Gastroesophageal sphincter (tissue), 4 donors: ENCODE data around the gene SNX32. TPM values are rescaled to one million over a fixed set of nuclear protein-coding genes. Genes with fewer than 3 reads are reported as not detected.

Experiments used
- ATAC-seq: fragments of 150-250 bp; one replicate; pipeline ENCODE4 v1.9.1; 2016; ENCODE audit warnings: mild to moderate bottlenecking, moderate library complexity
- H3K27ac ChIP-seq, 4 donors: fragments of 200-600 bp; sonication (generic) in 3 of 4; 1 replicate in 3 of 4; 2 replicates in 1 of 4; pipeline ENCODE4 v1.5.1; 2016 to 2019
- H3K27me3 ChIP-seq: fragments of 200-600 bp; sonication (generic); one replicate; pipeline ENCODE4 v1.5.1; 2019
- H3K36me3 ChIP-seq, 2 donors: fragments of 200-600 bp; sonication (generic); one replicate each; pipeline ENCODE4 v1.5.1; 2019; ENCODE audit warnings: control low read depth in 1 of 2
- H3K4me1 ChIP-seq, 3 donors: fragments of 200-600 bp; sonication (generic); 1 replicate in 2 of 3; 2 replicates in 1 of 3; pipeline ENCODE4 v1.5.1; 2016 to 2019; ENCODE audit warnings: control low read depth in 2 of 3
- H3K4me3 ChIP-seq, 2 donors: fragments of 200-600 bp; sonication (generic); one replicate each; pipeline ENCODE4 v1.5.1; 2019; ENCODE audit warnings: mild to moderate bottlenecking in 1 of 2, moderate library complexity in 1 of 2
- H3K9me3 ChIP-seq, 3 donors: fragments of 200-600 bp; sonication (generic); one replicate each; pipeline ENCODE4 v1.5.1; 2017 to 2019; ENCODE audit warnings: control low read depth in 2 of 3
- CTCF ChIP-seq, 4 experiments: fragments of 200-600 bp in 2 of 4; fragments of 450-650 bp in 2 of 4; sonication (generic) in 1 of 4; IDR thresholded peaks; one replicate each; pipeline ENCODE4 v1.5.1; 2017 to 2019; ENCODE audit warnings: antibody characterized with exemption in 4 of 4, mild to moderate bottlenecking in 2 of 4, moderate library complexity in 2 of 4
- EP300 ChIP-seq: sonication (generic); formaldehyde crosslinking; IDR thresholded peaks from one replicate; pipeline ENCODE4 v1.6.1; 2017; ENCODE audit warnings: antibody characterized with exemption, mild to moderate bottlenecking
- POLR2A ChIP-seq, 2 donors: fragments of 450-650 bp; IDR thresholded peaks; one replicate each; pipeline ENCODE4 v1.6.1; 2017; ENCODE audit warnings: antibody characterized with exemption in 2 of 2, mild to moderate bottlenecking in 2 of 2, moderate library complexity in 1 of 2
- POLR2AphosphoS5 ChIP-seq: sonication (generic); formaldehyde crosslinking; IDR thresholded peaks from one replicate; pipeline ENCODE4 v1.6.1; 2017; ENCODE audit warnings: antibody characterized with exemption
- WGBS, 2 donors: methylation state at CpG; one replicate each; pipeline ENCODE4 v1.1.5; 2018; ENCODE audit warnings: low coverage in 1 of 2; 5-methylcytosine and 5-hydroxymethylcytosine counted together
- total RNA-seq, 4 donors: library from RNA; depleted of rRNA; stranded (reverse); fragments of >200 nt; gene quantifications; one replicate each; pipeline ENCODE4 v1.1.0, GENCODE V29; 2016

Gene SNX32
- total RNA-seq, 4 donors from 2014 or later, result 0.13 TPM; not detected in 3

GRCh38 chr11:65790902-65791650 is 42.7 kb upstream of the SNX32 start:
- Histone ChIP-seq H3K4me3 (no peak overlapping the region), H3K9me3 (no peaks in the 10 kb centered on the region), H3K4me1 (peaks cover 0 to 25% (median 12%) of the 10 kb centered on the region in 3 donors), H3K36me3 (no peaks in the 10 kb centered on the region), H3K27me3 (peaks cover 91% of the 10 kb centered on the region), H3K27ac (no peak overlapping the region)
- no peak for ATAC-seq
- 87 to 93% methylated on average over 3 to 8 of the region's 18 CpGs for WGBS, 2 donors
- TF ChIP-seq POLR2A (IDR thresholded peaks at IDR 0.05), result no peak

GRCh38 chr11:65791719-65792213 is 42.0 kb upstream of the SNX32 start:
- Histone ChIP-seq H3K9me3 (no peaks in the 10 kb centered on the region), H3K4me1 (peaks cover 0 to 18% (median 6%) of the 10 kb centered on the region in 3 donors), H3K4me3 (no peak overlapping the region), H3K27ac (no peak overlapping the region), H3K27me3 (peaks cover 91% of the 10 kb centered on the region), H3K36me3 (no peaks in the 10 kb centered on the region)
- no CpG with 5 or more reads among the region's 13 CpGs for WGBS, 2 donors
- no peak for ATAC-seq
- TF ChIP-seq POLR2AphosphoS5 (no peak), POLR2A (IDR thresholded peaks at IDR 0.05) (no peak), EP300 (no peak), CTCF (IDR thresholded peaks at IDR 0.05) (no peak)

GRCh38 chr11:65792456-65792855 is 41.3 kb upstream of the SNX32 start:
- Histone ChIP-seq H3K4me3 (no peak overlapping the region), H3K27me3 (peaks cover 89% of the 10 kb centered on the region), H3K4me1 (peaks cover 0 to 11% (median 6%) of the 10 kb centered on the region in 3 donors), H3K36me3 (no peaks in the 10 kb centered on the region), H3K9me3 (no peaks in the 10 kb centered on the region), H3K27ac (no peak overlapping the region)
- TF ChIP-seq POLR2A (IDR thresholded peaks at IDR 0.05), result no peak
- no peak for TF ChIP-seq EP300
- TF ChIP-seq CTCF (IDR thresholded peaks at IDR 0.05), result no peak
- TF ChIP-seq POLR2AphosphoS5, result no peak
- no peak for ATAC-seq
- 67% methylated on average over 1 of the region's 16 CpGs; no CpG with 5 or more reads in 1 of the 2 donors for WGBS, 2 donors

GRCh38 chr11:65793144-65793581 is 40.6 kb upstream of the SNX32 start:
- no peak overlapping the region for H3K4me3 ChIP-seq
- TF ChIP-seq POLR2AphosphoS5 (no peak), CTCF (IDR thresholded peaks at IDR 0.05) (no peak), EP300 (no peak), POLR2A (IDR thresholded peaks at IDR 0.05) (no peak)
- H3K36me3 ChIP-seq, result no peaks in the 10 kb centered on the region
- peaks cover 0 to 4% (median under 1%) of the 10 kb centered on the region in 3 donors for H3K4me1 ChIP-seq
- 40% methylated on average over 1 of the region's 16 CpGs; no CpG with 5 or more reads in 1 of the 2 donors for WGBS, 2 donors
- no peaks in the 10 kb centered on the region for H3K9me3 ChIP-seq
- no peak for ATAC-seq
- H3K27ac ChIP-seq, result no peak overlapping the region
- peaks cover 89% of the 10 kb centered on the region for H3K27me3 ChIP-seq

- no peak for TF ChIP-seq EP300
- Histone ChIP-seq H3K36me3 (no peaks in the 10 kb centered on the region), H3K4me1 (no peaks in the 10 kb centered on the region), H3K4me3 (no peak overlapping the region), H3K27me3 (peaks cover 89% of the 10 kb centered on the region), H3K27ac (no peak overlapping the region), H3K9me3 (no peaks in the 10 kb centered on the region)
- WGBS, 2 donors, result no CpG with 5 or more reads among the region's 29 CpGs
- ATAC-seq, result no peak
These were observed 40.0 kb upstream of the SNX32 start for GRCh38 chr11:65793625-65794400.
